ENCODE measurements around the gene TRABD2A.
A peak's percentile ranks its signal among the peaks of the same experiment; 100 is the strongest.
"Not testable (repeated sequence)": the region's sequence is repeated elsewhere in the genome, so short reads cannot be mapped to it uniquely, and the experiment has no call there.

The TRABD2A gene

DNA sequence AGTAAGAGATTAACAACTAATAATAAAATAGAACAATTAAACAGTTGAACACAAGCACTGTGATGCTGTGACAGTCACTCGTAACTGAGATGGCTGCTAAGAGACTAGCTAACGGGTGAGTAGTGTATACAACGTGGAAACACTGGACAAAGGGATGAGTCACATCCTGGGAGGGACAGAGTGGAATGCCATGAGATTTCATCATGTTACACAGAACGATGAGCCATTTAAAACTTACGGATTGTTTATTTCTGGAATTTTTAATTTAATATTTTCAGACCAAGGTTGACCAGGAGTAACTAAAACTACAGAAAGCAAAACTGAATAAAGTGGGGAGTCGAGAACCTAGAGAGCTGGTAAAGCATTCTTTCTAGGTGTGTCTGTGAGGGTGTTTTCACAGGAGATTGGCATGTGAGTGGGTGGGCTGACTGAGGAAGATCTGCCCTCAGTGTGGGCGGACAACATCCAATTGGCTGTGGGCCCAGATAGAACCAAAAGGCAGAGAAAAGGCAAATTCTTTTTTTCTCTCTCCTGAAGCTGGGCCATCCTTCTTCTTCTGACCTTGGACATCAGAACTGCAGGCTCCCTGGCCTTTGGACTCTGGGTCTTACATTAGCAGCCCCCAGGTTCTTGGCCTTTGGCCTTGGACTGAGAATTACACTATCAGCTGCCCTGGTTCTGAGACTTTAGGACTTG is 39.1 kb upstream of the TRABD2A start:
- TF ChIP-seq ZFX (IDR thresholded peaks at IDR 0.05; ENCODE audit: borderline replicate concordance): no peak
- H3K27ac ChIP-seq: peak overlapping the region; percentile 54

- TF ChIP-seq, protein P1, sequence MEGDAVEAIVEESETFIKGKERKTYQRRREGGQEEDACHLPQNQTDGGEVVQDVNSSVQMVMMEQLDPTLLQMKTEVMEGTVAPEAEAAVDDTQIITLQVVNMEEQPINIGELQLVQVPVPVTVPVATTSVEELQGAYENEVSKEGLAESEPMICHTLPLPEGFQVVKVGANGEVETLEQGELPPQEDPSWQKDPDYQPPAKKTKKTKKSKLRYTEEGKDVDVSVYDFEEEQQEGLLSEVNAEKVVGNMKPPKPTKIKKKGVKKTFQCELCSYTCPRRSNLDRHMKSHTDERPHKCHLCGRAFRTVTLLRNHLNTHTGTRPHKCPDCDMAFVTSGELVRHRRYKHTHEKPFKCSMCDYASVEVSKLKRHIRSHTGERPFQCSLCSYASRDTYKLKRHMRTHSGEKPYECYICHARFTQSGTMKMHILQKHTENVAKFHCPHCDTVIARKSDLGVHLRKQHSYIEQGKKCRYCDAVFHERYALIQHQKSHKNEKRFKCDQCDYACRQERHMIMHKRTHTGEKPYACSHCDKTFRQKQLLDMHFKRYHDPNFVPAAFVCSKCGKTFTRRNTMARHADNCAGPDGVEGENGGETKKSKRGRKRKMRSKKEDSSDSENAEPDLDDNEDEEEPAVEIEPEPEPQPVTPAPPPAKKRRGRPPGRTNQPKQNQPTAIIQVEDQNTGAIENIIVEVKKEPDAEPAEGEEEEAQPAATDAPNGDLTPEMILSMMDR (IDR thresholded peaks at IDR 0.05): no peak
- TF ChIP-seq ZFX (IDR thresholded peaks at IDR 0.05; ENCODE audit: borderline replicate concordance): no peak
Observed at GRCh38 chr2:84918430-84918829, 37.5 kb upstream of the TRABD2A start.

GRCh38 chr2:84917821-84918220 is 36.9 kb upstream of the TRABD2A start:
- not testable (repeated sequence) for H3K27ac ChIP-seq

More at GRCh38 chr2:84918430-84918829, 37.5 kb upstream of the TRABD2A start:
- H3K27ac ChIP-seq: no peak overlapping the region

GRCh38 chr2:84915675-84916074 is 34.8 kb upstream of the TRABD2A start:
- not testable (repeated sequence) for H3K27ac ChIP-seq

GRCh38 chr2:84914334-84914733 is 33.5 kb upstream of the TRABD2A start:
- no peak overlapping the region for H3K27ac ChIP-seq
- TF ChIP-seq ZFX (IDR thresholded peaks at IDR 0.05; ENCODE audit: borderline replicate concordance): no peak
- TF ChIP-seq, protein P1 (IDR thresholded peaks at IDR 0.05): no peak

- TF ChIP-seq, protein P1 (IDR thresholded peaks at IDR 0.05): no peak
- TF ChIP-seq ZFX (IDR thresholded peaks at IDR 0.05; ENCODE audit: borderline replicate concordance): no peak
- H3K27ac ChIP-seq: no peak overlapping the region
Observed at GRCh38 chr2:84912984-84913383, 32.1 kb upstream of the TRABD2A start.

- H3K27ac ChIP-seq: no peak overlapping the region
- TF ChIP-seq ZFX (IDR thresholded peaks at IDR 0.05; ENCODE audit: borderline replicate concordance): no peak
- TF ChIP-seq, protein P1 (IDR thresholded peaks at IDR 0.05): no peak
Observed at GRCh38 chr2:84911135-84911678, 30.3 kb upstream of the TRABD2A start.

DNA sequence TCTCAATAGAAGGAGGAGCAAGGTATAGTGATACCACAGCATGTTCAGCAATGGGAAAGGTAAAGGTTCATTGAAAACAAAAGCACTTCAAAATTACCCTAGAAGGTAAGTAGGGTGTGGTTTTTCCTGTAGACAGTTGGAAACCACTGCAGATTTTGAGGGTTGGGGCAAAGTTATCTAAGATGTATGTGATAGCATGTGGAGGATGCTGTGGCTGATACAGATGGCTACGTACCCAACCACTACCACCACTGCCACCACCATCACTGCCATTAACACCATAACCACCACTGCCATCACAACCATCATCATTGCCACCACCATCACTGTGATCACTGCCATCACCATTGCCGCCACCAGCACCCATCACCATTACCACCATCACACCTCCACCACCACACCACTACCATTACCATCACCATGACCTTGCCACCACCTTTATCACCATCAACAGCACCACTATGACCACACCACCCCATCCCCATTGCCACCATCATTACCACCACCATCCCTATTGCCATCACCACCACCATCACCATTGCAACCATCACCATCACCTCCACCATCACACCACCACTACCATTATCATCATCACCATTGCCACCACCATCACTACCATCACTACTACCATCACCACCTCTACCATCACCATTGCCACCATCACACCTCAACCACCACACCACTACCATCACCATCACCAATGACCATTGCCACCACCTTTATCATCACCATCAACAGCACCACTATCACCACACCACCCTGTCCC is 28.2 kb upstream of the TRABD2A start:
- peak overlapping the region; percentile 96 for H3K27ac ChIP-seq
- no peak for TF ChIP-seq ZFX (IDR thresholded peaks at IDR 0.05; ENCODE audit: borderline replicate concordance)
- TF ChIP-seq, protein P1 (IDR thresholded peaks at IDR 0.05): no peak

Measured in 22Rv1 (cell line).